Skeletal muscle tissue (tissue), 4 donors: ENCODE results near the gene ATOH1. TPM values are rescaled to one million over a fixed set of nuclear protein-coding genes. Genes with fewer than 3 reads are reported as not detected.

Experiments used
- H3K27ac ChIP-seq: one replicate; pipeline ENCODE4 v1.7.0; 2013; ENCODE audit warnings: mild to moderate bottlenecking, low read depth, low read length, inconsistent platforms
- H3K27me3 ChIP-seq, 3 donors: one replicate each; pipeline ENCODE4 v1.7.0; 2013; ENCODE audit warnings: low read length in 3 of 3; ENCODE audit not compliant: control insufficient read depth in 3 of 3, insufficient read depth in 3 of 3
- H3K36me3 ChIP-seq, 3 donors: one replicate each; pipeline ENCODE4 v1.7.0; 2013; ENCODE audit warnings: low read length in 3 of 3; ENCODE audit not compliant: control insufficient read depth in 3 of 3, insufficient read depth in 3 of 3
- H3K4me1 ChIP-seq, 3 donors: one replicate each; pipeline ENCODE4 v1.7.0; 2013; ENCODE audit warnings: low read length in 3 of 3, mild to moderate bottlenecking in 3 of 3; ENCODE audit not compliant: control insufficient read depth in 3 of 3, insufficient read depth in 3 of 3
- H3K4me3 ChIP-seq, 3 donors: one replicate each; pipeline ENCODE4 v1.7.0; 2013; ENCODE audit warnings: low read length in 3 of 3
- H3K9ac ChIP-seq, 3 donors: one replicate each; pipeline ENCODE4 v1.7.0; 2013; ENCODE audit warnings: low read length in 3 of 3, mild to moderate bottlenecking in 3 of 3, moderate library complexity in 2 of 3, low read depth in 1 of 3
- H3K9me3 ChIP-seq, 3 donors: one replicate each; pipeline ENCODE4 v1.7.0; 2013; ENCODE audit warnings: low read length in 3 of 3; ENCODE audit not compliant: control insufficient read depth in 3 of 3
- total RNA-seq: library from RNA; depleted of rRNA; stranded (reverse); fragments of >200 nt; gene quantifications from one replicate; pipeline ENCODE4 v1.2.3, GENCODE V29; 2014
- donor health status: Osteomylitis.

The ATOH1 gene, protein sequence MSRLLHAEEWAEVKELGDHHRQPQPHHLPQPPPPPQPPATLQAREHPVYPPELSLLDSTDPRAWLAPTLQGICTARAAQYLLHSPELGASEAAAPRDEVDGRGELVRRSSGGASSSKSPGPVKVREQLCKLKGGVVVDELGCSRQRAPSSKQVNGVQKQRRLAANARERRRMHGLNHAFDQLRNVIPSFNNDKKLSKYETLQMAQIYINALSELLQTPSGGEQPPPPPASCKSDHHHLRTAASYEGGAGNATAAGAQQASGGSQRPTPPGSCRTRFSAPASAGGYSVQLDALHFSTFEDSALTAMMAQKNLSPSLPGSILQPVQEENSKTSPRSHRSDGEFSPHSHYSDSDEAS
- not detected for total RNA-seq

- no peaks in the 10 kb centered on the region for H3K9me3 ChIP-seq
- no peaks in the 10 kb centered on the region for H3K36me3 ChIP-seq
- H3K9ac ChIP-seq = no peak within 1 kb of the TSS
- H3K4me1 ChIP-seq = peaks cover 17 to 19% (median 17%) of the 10 kb centered on the region in 3 donors
- H3K27me3 ChIP-seq = peaks cover 75 to 76% (median 76%) of the 10 kb centered on the region in 3 donors
- H3K27ac ChIP-seq = no peak within 1 kb of the TSS
- peak within 1 kb of the TSS; percentile 40 to 60 (median 60) for H3K4me3 ChIP-seq
Observed at GRCh38 chr4:93828332-93828994, at the start of gene ATOH1. TSS of gene ATOH1 (plus strand) at chr4:93828753. CDS start at chr4:93828927, 174 bp downstream.

DNA sequence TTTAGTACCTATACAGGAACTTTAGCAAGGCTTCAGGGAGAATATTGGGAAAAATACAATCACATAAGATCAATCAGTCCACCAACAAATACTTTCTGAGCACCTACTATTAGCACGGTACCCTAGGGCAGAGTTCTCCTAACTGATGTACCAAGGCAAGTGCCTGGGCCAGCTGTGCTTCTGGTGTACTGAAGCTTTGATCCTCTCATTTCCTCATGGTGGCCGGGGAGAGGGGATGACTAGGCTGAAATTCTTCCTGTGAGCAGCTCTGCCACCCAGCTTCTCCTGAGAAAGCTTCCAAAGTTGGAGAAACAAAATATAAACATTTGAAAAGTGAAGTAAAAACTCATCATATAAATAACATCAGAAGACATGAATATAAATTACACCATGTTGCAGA lies 49.3 kb upstream of the ATOH1 start:
- Histone ChIP-seq H3K4me3 (no peak overlapping the region), H3K9ac (no peak overlapping the region), H3K9me3 (no peaks in the 10 kb centered on the region), H3K27me3 (no peaks in the 10 kb centered on the region), H3K36me3 (no peaks in the 10 kb centered on the region), H3K27ac (no peak overlapping the region), H3K4me1 (no peaks in the 10 kb centered on the region)

GRCh38 chr4:93780080-93780479 lies 48.5 kb upstream of the ATOH1 start:
- H3K36me3 ChIP-seq = no peaks in the 10 kb centered on the region
- H3K4me3 ChIP-seq = no peak overlapping the region
- no peaks in the 10 kb centered on the region for H3K27me3 ChIP-seq
- H3K27ac ChIP-seq = no peak overlapping the region
- H3K4me1 ChIP-seq = no peaks in the 10 kb centered on the region
- no peaks in the 10 kb centered on the region for H3K9me3 ChIP-seq
- H3K9ac ChIP-seq = no peak overlapping the region

DNA sequence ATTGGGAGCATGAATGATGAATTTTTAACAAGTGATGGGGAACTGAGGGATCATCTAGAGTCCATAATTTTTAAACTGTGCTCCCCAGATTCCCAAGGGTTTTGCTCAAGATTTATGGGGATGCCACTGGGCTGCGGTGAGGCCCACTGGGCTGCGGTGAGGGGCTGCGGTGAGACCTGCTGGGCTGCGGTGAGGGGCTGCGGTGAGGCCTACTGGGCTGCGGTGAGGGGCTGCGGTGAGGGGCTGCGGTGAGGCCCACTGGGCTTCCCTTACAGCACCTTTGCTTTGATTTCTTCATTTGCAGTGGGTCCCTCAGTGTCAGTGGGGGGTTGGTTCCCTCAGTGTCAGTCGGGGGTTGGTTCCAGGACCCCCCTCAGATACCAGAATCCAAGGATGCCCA lies 47.4 kb upstream of the ATOH1 start:
- no peaks in the 10 kb centered on the region for H3K4me1 ChIP-seq
- no peaks in the 10 kb centered on the region for H3K36me3 ChIP-seq
- no peak overlapping the region for H3K4me3 ChIP-seq
- H3K9ac ChIP-seq = no peak overlapping the region
- no peak overlapping the region for H3K27ac ChIP-seq
- no peaks in the 10 kb centered on the region for H3K9me3 ChIP-seq
- H3K27me3 ChIP-seq = no peaks in the 10 kb centered on the region

DNA sequence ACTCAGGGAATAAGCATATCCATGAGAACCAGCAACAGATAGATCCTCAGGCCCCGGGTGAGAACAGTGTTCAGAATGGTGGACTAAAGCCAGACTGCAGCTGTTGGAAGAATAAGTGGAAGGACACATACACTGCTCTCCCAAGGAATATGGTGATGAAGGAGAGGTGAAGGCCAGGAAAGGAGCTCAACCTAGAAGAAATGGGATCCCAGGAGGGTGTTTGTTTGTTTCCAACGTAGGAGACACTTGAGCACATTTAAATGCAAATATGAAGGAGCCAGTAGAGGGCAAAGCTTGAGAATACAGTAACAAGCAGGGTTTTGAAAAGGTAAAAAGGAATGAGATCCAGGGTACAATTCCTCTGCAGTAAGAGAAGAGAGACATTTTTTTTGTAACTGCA lies 42.4 kb upstream of the ATOH1 start:
- Histone ChIP-seq H3K9ac (no peak overlapping the region), H3K27ac (no peak overlapping the region), H3K4me1 (no peaks in the 10 kb centered on the region), H3K27me3 (no peaks in the 10 kb centered on the region), H3K36me3 (no peaks in the 10 kb centered on the region), H3K9me3 (no peaks in the 10 kb centered on the region), H3K4me3 (no peak overlapping the region)

GRCh38 chr4:93788712-93789111 lies 39.8 kb upstream of the ATOH1 start:
- no peaks in the 10 kb centered on the region for H3K4me1 ChIP-seq
- no peaks in the 10 kb centered on the region for H3K36me3 ChIP-seq
- H3K9me3 ChIP-seq = no peaks in the 10 kb centered on the region
- H3K27me3 ChIP-seq = no peaks in the 10 kb centered on the region
- no peak overlapping the region for H3K4me3 ChIP-seq
- no peak overlapping the region for H3K9ac ChIP-seq
- no peak overlapping the region for H3K27ac ChIP-seq

GRCh38 chr4:93791570-93792195 lies 36.9 kb upstream of the ATOH1 start:
- no peaks in the 10 kb centered on the region for H3K9me3 ChIP-seq
- no peaks in the 10 kb centered on the region for H3K4me1 ChIP-seq

GRCh38 chr4:93802045-93802444 lies 26.5 kb upstream of the ATOH1 start:
- Histone ChIP-seq H3K9ac (no peak overlapping the region), H3K4me3 (no peak overlapping the region), H3K9me3 (no peaks in the 10 kb centered on the region), H3K4me1 (no peaks in the 10 kb centered on the region), H3K27me3 (no peaks in the 10 kb centered on the region), H3K27ac (no peak overlapping the region), H3K36me3 (no peaks in the 10 kb centered on the region)

More at GRCh38 chr4:93791570-93792195, 36.9 kb upstream of the ATOH1 start:
- Histone ChIP-seq H3K27ac (no peak overlapping the region), H3K36me3 (no peaks in the 10 kb centered on the region), H3K9ac (no peak overlapping the region), H3K4me3 (no peak overlapping the region), H3K27me3 (no peaks in the 10 kb centered on the region)

DNA sequence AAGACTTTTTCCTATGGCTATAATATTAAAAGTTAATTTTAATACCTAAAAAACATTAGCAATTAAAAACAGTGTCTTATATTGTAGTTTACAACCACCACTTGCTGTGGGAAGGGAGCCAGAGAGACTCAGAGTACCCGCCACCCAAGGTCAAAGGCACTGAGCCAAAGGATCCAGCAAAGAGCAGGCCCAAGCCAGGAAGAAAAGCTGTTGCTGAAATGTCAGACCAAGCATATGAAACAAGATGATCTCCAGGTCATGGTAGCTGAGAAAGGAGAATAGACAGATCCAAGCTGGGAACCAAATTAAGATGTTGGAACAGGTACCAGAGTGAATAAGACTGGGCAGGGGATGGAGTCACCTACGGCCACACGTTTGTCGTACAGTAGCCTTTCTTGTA lies 18.8 kb upstream of the ATOH1 start:
- Histone ChIP-seq H3K4me1 (no peaks in the 10 kb centered on the region), H3K36me3 (no peaks in the 10 kb centered on the region), H3K9ac (no peak overlapping the region), H3K9me3 (no peaks in the 10 kb centered on the region), H3K27me3 (no peaks in the 10 kb centered on the region), H3K27ac (no peak overlapping the region), H3K4me3 (no peak overlapping the region)
